HepG2 (cell line): ENCODE measurements around the gene MEIOB. TPM values are rescaled to one million over a fixed set of nuclear protein-coding genes. Genes with fewer than 3 reads are reported as not detected.

ENCODE experiments used
- ADNP ChIP-seq: sonication (generic); formaldehyde crosslinking; IDR thresholded peaks from 2 replicates; pipeline ENCODE4 v1.4.0; 2020; ENCODE audit warnings: missing genetic modification reagents
- AGO2 ChIP-seq: fragments of 200-400 bp; formaldehyde crosslinking; optimal IDR thresholded peaks from 2 replicates; pipeline ENCODE3; 2017; ENCODE audit warnings: mild to moderate bottlenecking, low read depth, low read length, moderate library complexity
- KLF16 ChIP-seq, 2 experiments: sonication (generic) in 1 of 2; formaldehyde crosslinking in 1 of 2; IDR thresholded peaks; 2 replicates each; pipeline versions ENCODE4 v1.6.1 to v1.8.0; 2016 to 2023; ENCODE audit warnings: missing genetic modification reagents in 2 of 2, missing compliant biosample characterization in 1 of 2
- MXD3 ChIP-seq: IDR thresholded peaks from 2 replicates; pipeline ENCODE4 v1.6.1; 2016; ENCODE audit warnings: mild to moderate bottlenecking, missing biosample characterization, missing genetic modification reagents
- POLR2G ChIP-seq: fragments of 200-400 bp; formaldehyde crosslinking; IDR thresholded peaks from 2 replicates; pipeline ENCODE4 v1.6.1; 2018; ENCODE audit warnings: mild to moderate bottlenecking, low read depth, low read length, moderate library complexity
- TOE1 ChIP-seq: sonication (generic); formaldehyde crosslinking; IDR thresholded peaks from 2 replicates; pipeline ENCODE4 v1.4.0; 2020; ENCODE audit warnings: mild to moderate bottlenecking, missing genetic modification reagents
- ZKSCAN1 ChIP-seq: fragments of 150-350 bp; IDR thresholded peaks from 2 replicates; pipeline ENCODE4 v1.6.1; 2014; ENCODE audit warnings: low read length
- ZNF275 ChIP-seq: sonication (generic); formaldehyde crosslinking; IDR thresholded peaks from 2 replicates; pipeline ENCODE4 v1.8.0; 2022; ENCODE audit warnings: missing genetic modification reagents, mild to moderate bottlenecking, inconsistent platforms, borderline replicate concordance
- ZNF577 ChIP-seq: sonication (generic); formaldehyde crosslinking; IDR thresholded peaks from 2 replicates; pipeline ENCODE4 v1.4.0; 2020; ENCODE audit warnings: mild to moderate bottlenecking, low read depth, missing genetic modification reagents, borderline replicate concordance
- ZNF629 ChIP-seq: sonication (generic); formaldehyde crosslinking; conservative IDR thresholded peaks from 2 replicates; pipeline ENCODE4 v1.5.0; 2020; ENCODE audit warnings: missing genetic modification reagents
- ZNF646 ChIP-seq: sonication (generic); formaldehyde crosslinking; IDR thresholded peaks from 2 replicates; pipeline ENCODE4 v1.9.0; 2021; ENCODE audit warnings: mild to moderate bottlenecking, missing genetic modification reagents
- ZNF788 ChIP-seq: sonication (generic); formaldehyde crosslinking; IDR thresholded peaks from 2 replicates; pipeline ENCODE4 v1.5.0; 2020; ENCODE audit warnings: mild to moderate bottlenecking, missing genetic modification reagents, borderline replicate concordance
- ZNF839 ChIP-seq: sonication (generic); formaldehyde crosslinking; IDR thresholded peaks from 2 replicates; pipeline ENCODE4 v1.4.0; 2020; ENCODE audit warnings: missing genetic modification reagents, mild to moderate bottlenecking, borderline replicate concordance
- polyA plus RNA-seq, 8 experiments: library from polyadenylated mRNA; depleted of rRNA in 3 of 8; stranded (reverse) in 7 of 8; unstranded in 1 of 8; fragments of >200 nt; fragmentation: Illumina TruSeq in 4 of 8; extraction: Trizol in 4 of 8; gene quantifications; 2 replicates each; pipeline versions ENCODE4 v1.2.1 to v1.2.3, GENCODE V29; 2011 to 2016; ENCODE audit warnings: low read depth in 4 of 8, missing spikeins in 1 of 8, mixed read lengths in 1 of 8; ENCODE audit not compliant: insufficient read depth in 1 of 8
- total RNA-seq, 5 experiments: library from RNA; depleted of rRNA; stranded (reverse); fragments of >200 nt; fragmentation: Illumina TruSeq; extraction: Trizol; gene quantifications; 2 replicates each; pipeline ENCODE4 v1.2.3, GENCODE V29; 2016; ENCODE audit warnings: low read depth in 1 of 5
- TF ChIP-seq, protein P1 (sequence below): sonication (generic); formaldehyde crosslinking; IDR thresholded peaks from 2 replicates; pipeline ENCODE4 v1.4.0; 2020; ENCODE audit warnings: missing genetic modification reagents, mild to moderate bottlenecking, borderline replicate concordance
- TF ChIP-seq, protein P2 (sequence below): sonication (generic); formaldehyde crosslinking; IDR thresholded peaks from 2 replicates; pipeline ENCODE4 v1.5.0; 2020; ENCODE audit warnings: missing genetic modification reagents

The MEIOB gene
- total and polyA plus RNA-seq, 2 of the 13 experiments (the other 11 are each of a cell fraction or from before 2014, with no cell fraction given): 0.17 TPM; not detected in 1

DNA sequence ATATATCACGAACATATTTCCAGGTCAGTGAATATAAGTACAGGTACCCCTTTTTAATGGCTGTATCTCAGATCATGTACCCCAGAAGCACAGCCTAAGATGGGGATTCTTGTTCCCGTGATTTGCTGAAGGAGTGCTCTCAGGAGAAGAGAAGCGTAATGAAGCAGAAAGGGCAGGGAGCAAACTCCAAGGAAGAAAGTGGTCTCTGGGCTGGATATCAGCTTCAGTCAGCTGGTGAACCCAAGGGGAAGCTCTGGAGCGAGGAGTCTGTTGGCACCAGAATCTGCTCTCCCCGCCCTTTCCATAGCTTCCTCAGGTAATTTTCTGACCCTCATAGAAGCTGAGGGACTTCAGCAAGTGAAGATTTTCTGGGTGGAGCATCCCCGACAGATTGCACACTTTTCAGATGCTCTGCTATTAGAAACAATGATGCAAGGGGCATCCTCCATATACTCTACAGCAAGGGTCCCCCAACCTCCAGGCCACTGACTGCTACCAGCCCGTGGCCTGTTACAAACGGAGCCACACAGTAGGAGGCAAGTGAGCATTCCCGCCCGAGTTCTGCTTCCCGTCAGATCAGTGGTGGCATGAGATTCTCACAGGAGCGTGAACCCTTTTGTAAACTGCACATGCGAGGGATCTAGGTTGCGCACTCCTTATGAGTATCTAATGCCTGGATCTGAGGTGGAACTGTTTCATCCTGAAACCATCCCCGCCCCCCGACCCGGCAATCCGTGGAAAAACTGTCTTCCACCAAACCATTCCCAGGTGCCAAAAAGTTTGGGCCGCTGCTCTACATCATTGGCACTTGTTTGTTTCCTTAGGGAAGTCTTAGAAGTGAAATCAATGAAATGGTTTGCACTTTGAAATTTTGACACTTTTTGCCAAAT lies 40.5 kb downstream of the MEIOB start (continued):
- TF ChIP-seq MXD3 (CRISPR knock-in tag) (no peak), AGO2 (peak; percentile 29), ZNF788 (CRISPR knock-in tag) (no peak), POLR2G (peak; percentile 57), ZNF275 (CRISPR knock-in tag) (no peak), KLF16 (CRISPR knock-in tag; IDR thresholded peaks at IDR 0.05) (no peak), ZKSCAN1 (no peak), ZNF629 (CRISPR knock-in tag) (no peak), ZNF577 (CRISPR knock-in tag) (no peak), TOE1 (CRISPR knock-in tag) (no peak), ADNP (CRISPR knock-in tag) (no peak), ZNF646 (no peak), ZNF839 (CRISPR knock-in tag) (no peak)
- TF ChIP-seq, protein P1, sequence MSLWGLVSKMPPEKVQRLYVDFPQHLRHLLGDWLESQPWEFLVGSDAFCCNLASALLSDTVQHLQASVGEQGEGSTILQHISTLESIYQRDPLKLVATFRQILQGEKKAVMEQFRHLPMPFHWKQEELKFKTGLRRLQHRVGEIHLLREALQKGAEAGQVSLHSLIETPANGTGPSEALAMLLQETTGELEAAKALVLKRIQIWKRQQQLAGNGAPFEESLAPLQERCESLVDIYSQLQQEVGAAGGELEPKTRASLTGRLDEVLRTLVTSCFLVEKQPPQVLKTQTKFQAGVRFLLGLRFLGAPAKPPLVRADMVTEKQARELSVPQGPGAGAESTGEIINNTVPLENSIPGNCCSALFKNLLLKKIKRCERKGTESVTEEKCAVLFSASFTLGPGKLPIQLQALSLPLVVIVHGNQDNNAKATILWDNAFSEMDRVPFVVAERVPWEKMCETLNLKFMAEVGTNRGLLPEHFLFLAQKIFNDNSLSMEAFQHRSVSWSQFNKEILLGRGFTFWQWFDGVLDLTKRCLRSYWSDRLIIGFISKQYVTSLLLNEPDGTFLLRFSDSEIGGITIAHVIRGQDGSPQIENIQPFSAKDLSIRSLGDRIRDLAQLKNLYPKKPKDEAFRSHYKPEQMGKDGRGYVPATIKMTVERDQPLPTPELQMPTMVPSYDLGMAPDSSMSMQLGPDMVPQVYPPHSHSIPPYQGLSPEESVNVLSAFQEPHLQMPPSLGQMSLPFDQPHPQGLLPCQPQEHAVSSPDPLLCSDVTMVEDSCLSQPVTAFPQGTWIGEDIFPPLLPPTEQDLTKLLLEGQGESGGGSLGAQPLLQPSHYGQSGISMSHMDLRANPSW (CRISPR knock-in tag): no peak
- TF ChIP-seq, protein P2, sequence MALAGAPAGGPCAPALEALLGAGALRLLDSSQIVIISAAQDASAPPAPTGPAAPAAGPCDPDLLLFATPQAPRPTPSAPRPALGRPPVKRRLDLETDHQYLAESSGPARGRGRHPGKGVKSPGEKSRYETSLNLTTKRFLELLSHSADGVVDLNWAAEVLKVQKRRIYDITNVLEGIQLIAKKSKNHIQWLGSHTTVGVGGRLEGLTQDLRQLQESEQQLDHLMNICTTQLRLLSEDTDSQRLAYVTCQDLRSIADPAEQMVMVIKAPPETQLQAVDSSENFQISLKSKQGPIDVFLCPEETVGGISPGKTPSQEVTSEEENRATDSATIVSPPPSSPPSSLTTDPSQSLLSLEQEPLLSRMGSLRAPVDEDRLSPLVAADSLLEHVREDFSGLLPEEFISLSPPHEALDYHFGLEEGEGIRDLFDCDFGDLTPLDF: no peak
- TF ChIP-seq, all 625 proteins: peak for 4
